ENCODE measurements around the gene AMOT. TPM values are rescaled to one million over a fixed set of nuclear protein-coding genes. Genes with fewer than 3 reads are reported as not detected.

AMOT gene
- total and polyA plus RNA-seq, 10 of the 15 experiments (the other 5 are each of a cell fraction or from before 2014, with no cell fraction given): 0.92 to 14.5 (median 2.9) TPM

DNA sequence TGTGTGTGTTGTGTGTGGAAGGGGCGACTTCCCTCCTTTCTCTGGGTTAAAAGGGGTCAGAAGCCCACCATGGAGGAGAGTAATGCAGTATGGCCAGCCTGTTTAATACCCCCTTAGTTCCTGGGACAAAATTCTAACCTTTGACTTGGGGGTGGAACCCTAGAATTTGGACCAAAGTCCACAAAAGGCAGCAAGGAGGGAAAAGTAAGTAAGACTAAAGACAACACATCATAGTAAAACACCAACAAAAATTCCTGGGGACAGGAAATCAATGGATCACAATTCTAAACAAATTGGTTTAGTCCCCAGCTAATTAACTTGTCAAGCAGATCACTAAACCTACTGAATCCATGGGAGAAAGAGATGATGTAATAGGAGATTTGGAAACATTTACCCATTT, 3.1 kb downstream of the AMOT start:
- TF ChIP-seq BCL11A (IDR thresholded peaks at IDR 0.05; ENCODE audit: low read depth, low read length) (no peak), CHD1 (IDR thresholded peaks at IDR 0.05; ENCODE audit: low read depth, low read length) (no peak), CHD2 (IDR thresholded peaks at IDR 0.05; ENCODE audit: borderline replicate concordance, low read depth, low read length) (no peak), KAT2A (conservative IDR thresholded peaks at IDR 0.05; ENCODE audit: control insufficient read depth, low read depth, low read length) (no peak), ZNF207 (IDR thresholded peaks at IDR 0.05; ENCODE audit: borderline replicate concordance) (no peak)
- TF ChIP-seq, protein P1, sequence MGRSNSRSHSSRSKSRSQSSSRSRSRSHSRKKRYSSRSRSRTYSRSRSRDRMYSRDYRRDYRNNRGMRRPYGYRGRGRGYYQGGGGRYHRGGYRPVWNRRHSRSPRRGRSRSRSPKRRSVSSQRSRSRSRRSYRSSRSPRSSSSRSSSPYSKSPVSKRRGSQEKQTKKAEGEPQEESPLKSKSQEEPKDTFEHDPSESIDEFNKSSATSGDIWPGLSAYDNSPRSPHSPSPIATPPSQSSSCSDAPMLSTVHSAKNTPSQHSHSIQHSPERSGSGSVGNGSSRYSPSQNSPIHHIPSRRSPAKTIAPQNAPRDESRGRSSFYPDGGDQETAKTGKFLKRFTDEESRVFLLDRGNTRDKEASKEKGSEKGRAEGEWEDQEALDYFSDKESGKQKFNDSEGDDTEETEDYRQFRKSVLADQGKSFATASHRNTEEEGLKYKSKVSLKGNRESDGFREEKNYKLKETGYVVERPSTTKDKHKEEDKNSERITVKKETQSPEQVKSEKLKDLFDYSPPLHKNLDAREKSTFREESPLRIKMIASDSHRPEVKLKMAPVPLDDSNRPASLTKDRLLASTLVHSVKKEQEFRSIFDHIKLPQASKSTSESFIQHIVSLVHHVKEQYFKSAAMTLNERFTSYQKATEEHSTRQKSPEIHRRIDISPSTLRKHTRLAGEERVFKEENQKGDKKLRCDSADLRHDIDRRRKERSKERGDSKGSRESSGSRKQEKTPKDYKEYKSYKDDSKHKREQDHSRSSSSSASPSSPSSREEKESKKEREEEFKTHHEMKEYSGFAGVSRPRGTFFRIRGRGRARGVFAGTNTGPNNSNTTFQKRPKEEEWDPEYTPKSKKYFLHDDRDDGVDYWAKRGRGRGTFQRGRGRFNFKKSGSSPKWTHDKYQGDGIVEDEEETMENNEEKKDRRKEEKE (IDR thresholded peaks at IDR 0.05): no peak
- TF ChIP-seq, protein P2, sequence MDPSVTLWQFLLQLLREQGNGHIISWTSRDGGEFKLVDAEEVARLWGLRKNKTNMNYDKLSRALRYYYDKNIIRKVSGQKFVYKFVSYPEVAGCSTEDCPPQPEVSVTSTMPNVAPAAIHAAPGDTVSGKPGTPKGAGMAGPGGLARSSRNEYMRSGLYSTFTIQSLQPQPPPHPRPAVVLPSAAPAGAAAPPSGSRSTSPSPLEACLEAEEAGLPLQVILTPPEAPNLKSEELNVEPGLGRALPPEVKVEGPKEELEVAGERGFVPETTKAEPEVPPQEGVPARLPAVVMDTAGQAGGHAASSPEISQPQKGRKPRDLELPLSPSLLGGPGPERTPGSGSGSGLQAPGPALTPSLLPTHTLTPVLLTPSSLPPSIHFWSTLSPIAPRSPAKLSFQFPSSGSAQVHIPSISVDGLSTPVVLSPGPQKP (IDR thresholded peaks at IDR 0.05; ENCODE audit: low read depth, low read length): no peak
- ATAC-seq: no peak
- no peak for FAIRE-seq
- H2AFZ ChIP-seq (ENCODE audit: control insufficient read depth, low read depth, low read length): no peak overlapping the region
- no peaks in the 10 kb centered on the region for H3K36me3 ChIP-seq (ENCODE audit: control insufficient read depth in 2 of 2, insufficient read depth in 2 of 2, low read length in 1 of 2)
- SMC1A ChIA-PET (ENCODE audit: uncharacterized antibody, unreplicated experiment): no interaction called here
- WGBS (ENCODE audit: insufficient coverage, insufficient replicate concordance, low lambda C conversion rate, missing lambda C conversion rate): 14% methylated on average over 1 of the region's 1 CpG
- POLR2A ChIA-PET: no interaction called here
- H3K4me1 ChIP-seq (ENCODE audit: control insufficient read depth, insufficient read depth, low read length): peaks cover 3% of the 10 kb centered on the region; the same call in 1 of the 2 replicates
- CTCF ChIA-PET: no interaction called here
- H3K4me2 ChIP-seq (ENCODE audit: control insufficient read depth, insufficient read depth): no peak overlapping the region
- no peaks in the 10 kb centered on the region for H3K27me3 ChIP-seq (replicated peaks in 1 of 2; ENCODE audit: control insufficient read depth in 2 of 2, insufficient read depth in 2 of 2, low read length in 1 of 2)
- RAD21 ChIA-PET (ENCODE audit: unreplicated experiment): no interaction called here
- intact Hi-C loops (cut with micrococcal nuclease; ENCODE audit: unreplicated experiment) (loop anchor here (10.0 kb wide), 1 partner anchor 73 kb away; no protein-coding TSS in a partner anchor), in situ Hi-C loops (cut with MboI) (no loop called here)
- H3K79me2 ChIP-seq (ENCODE audit: control insufficient read depth, insufficient read depth, low read length): no peaks in the 10 kb centered on the region
- H3K9me3 ChIP-seq (replicated peaks; ENCODE audit: control insufficient read depth, insufficient read depth, low read length): no peaks in the 10 kb centered on the region
- H4K20me1 ChIP-seq (ENCODE audit: control insufficient read depth, insufficient read depth): no peaks in the 10 kb centered on the region
- no peak overlapping the region for H3K4me3 ChIP-seq
- no TSS peak for BruUV-seq (replicated peaks)
- DNase-seq (ENCODE audit: low read depth, low spot score): no peak
- no peak overlapping the region for H3K27ac ChIP-seq (ENCODE audit: control insufficient read depth, insufficient read depth)
- H3K9ac ChIP-seq (ENCODE audit: control insufficient read depth, insufficient read depth, low read length): no peak overlapping the region
